Superior temporal gyrus (tissue), 1 donor: ENCODE results near the gene CDK14.
"Not testable (repeated sequence)": the region's sequence is repeated elsewhere in the genome, so short reads cannot be mapped to it uniquely, and the experiment has no call there.

Experiments used
- DNase-seq: peaks from one replicate; pipeline ENCODE4 v3.0.0-alpha.2; 2016; ENCODE audit errors: extremely low spot score

CDK14 gene

DNA sequence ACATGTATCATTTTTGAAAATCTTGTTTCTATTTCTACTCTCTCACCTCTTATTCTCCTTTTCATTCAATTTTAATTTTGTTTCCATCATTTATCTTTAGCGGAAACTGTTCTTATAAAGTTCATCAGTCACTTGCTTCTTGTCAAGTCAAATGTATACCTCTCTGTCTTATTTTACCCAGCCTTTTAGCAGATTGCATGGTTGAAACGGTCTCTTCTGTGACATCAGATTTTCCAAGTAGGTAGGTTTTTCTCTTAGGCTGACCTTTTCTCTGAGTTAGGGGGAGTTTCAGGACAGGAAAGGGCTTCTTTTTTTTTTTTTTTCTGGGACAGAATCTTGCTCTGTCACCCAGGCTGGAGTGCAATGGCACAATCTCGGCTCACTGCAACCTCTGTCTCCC, 195.5 kb downstream of the CDK14 start:
- DNase-seq, result no peak

DNA sequence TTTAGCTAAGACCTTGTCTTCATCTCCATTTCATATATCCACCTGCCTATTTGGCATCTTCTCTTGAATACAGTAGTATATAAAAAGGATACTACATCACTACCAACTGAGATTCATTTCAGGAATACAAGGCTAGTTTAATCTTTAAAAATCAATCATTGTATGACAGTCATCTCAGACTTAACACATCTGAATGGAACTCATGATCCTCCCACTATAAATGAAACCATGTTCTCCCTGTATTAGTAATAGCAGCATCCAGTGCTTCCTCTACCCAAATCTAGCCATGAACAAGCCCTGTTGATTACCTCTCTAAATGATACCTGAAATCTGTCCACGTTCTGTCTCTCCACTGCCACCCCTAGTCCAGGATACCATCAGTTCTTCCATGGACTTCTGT, 196.2 kb downstream of the CDK14 start:
- no peak for DNase-seq

DNA sequence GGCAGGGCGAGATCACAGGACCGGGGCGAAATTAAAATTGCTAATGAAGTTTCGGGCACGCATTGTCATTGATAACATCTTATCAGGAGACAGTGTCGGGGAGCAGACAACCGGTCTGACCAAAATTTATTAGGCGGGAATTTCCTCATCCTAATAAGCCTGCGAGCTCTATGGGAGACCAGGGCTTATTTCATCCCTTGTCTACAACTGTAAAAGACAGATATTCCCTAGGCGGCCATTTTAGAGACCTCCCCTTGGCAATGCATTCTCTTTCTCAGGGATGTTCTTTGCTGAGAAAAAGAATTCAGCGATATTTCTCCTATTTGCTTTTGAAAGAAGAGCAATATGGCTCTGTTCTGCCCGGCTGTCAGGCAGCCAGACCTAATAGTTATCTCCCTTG, 198.1 kb downstream of the CDK14 start:
- not testable (repeated sequence) for DNase-seq

DNA sequence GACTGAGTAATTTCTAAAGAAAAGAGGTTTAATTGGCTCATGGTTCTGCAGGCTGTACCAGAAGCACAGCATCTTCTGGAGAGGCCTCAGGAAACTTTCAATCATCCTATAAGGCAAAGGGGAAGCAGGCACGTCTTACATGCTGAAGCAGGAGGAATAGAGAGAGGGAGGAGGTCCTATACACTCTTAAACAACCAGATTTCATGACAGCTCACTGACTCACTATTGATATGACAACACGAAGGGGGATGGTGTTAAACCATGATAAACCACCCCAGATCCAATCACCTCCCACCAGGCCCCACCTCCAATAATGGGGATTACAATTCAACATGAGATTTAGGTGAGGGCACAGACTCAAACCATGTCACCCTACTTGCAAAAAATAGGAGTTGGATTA, 201.5 kb downstream of the CDK14 start:
- DNase-seq, result no peak

DNA sequence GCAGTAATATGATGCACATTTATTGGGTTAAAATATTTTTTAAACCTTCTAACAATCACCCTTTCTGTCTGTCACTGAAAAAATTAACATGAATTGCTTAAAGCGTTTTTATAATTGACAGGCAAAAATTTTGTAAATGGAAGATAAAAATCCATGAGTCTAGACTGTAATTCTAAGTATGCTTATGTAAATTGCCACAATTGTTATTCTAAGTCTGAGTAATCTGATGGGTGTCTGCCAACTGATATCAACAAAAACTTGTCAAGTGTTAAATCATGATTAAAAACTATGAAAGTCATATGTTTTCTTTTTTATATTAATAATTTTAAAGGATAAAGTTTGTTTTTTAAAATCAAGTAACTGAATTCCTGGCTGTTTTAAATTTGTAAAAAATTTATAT, 208.2 kb downstream of the CDK14 start:
- no peak for DNase-seq

DNA sequence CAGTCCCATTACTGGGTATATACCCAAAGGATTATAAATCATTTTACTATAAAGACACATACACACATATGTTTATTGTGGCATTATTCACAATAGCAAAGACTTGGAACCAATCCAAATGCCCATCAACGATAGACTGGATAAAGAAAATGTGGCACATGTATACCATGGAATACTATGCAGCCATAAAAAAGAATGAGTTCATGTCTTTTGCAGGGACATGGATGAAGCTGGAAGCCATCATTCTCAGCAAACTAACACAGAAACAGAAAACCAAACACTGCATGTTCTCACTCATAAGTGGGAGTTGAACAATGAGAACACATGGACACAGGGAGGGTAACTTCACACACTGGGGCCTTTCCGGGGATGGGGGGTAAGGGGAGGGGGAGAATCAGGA, 219.4 kb downstream of the CDK14 start:
- DNase-seq, result not testable (repeated sequence)

DNA sequence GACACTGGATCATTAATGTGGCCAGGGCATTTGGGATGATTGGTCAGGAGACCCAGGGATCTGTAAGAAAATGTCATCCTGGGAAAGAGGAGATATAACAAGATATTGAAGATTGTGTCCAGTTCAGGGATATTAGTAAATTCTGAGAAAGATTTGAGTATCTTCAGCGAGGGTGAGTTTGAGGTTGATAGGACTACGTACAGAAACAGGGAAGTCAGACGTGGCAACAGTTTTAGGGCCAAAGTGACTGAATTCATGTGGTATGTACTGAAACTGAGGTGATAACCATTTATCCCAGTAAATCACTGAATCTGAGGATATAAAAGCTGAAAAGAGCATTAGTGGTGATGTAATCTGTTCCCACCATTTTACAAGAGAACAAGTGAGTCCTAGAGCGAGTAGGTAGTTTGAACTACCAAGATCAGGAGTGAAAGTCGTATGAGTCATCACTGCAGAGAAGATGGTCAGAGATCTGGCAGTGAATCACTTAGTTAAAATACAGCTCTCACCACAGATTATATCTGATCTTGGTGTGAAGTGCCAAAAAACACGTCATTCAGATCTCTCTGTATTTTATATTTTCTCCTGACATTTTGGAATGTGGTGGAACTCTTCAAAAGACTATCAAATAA, 220.5 kb downstream of the CDK14 start:
- DNase-seq, result peak; percentile 61

DNA sequence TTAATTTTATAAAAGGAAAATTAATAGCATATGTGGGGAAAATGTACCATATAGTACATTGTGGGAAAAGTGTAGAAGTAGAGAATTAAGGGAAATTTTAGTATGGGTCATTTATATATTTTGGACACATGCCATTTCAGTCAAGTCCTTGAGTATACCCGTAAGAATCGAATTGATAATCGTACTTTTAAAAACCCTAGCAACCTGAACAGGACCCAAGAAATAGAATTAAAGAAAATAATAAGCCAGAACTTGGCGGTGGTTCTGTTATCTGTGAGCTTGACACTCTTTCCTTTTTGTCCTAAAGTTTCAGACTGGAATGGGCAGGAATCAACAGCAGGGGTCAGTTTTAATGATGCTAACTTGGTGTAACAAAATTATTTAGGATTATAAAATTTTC, 221.0 kb downstream of the CDK14 start:
- DNase-seq, result no peak

DNA sequence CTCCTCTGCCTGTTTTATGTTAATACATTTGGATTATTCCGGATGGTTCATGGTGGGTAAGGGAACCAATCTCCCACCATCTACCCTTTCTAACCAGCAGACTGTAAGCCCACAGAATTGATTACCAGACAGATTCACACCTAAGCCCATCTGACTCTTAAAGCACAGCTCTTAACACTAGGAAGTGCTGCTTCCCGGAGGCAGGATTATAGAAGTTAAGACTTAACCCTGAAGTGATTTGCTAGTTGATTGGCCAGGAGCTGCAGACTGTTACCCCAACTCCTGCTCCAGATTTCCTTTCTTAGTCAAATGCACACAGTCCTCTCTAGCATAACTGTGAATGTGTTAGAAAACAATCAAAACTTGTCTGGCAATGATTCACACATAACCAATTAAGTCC, 221.7 kb downstream of the CDK14 start:
- DNase-seq, result no peak

DNA sequence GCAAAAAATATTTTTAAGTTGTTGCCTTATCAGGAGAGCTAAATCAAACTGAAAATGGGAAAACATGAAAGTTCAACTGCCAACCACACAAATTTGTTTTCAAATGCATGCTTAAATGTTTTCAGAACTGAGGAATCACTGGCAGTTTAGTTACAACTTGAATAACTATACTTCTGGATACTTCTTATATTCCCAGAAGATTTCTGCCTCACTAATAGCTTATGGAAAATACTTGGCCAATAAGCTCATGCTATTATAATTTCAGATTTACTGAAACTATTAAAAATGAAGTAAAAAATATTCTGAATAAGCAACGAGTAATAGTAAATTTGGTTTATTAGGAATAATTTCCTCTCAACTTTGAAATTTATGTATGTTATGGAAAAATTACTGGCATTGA, 222.2 kb downstream of the CDK14 start:
- no peak for DNase-seq

DNA sequence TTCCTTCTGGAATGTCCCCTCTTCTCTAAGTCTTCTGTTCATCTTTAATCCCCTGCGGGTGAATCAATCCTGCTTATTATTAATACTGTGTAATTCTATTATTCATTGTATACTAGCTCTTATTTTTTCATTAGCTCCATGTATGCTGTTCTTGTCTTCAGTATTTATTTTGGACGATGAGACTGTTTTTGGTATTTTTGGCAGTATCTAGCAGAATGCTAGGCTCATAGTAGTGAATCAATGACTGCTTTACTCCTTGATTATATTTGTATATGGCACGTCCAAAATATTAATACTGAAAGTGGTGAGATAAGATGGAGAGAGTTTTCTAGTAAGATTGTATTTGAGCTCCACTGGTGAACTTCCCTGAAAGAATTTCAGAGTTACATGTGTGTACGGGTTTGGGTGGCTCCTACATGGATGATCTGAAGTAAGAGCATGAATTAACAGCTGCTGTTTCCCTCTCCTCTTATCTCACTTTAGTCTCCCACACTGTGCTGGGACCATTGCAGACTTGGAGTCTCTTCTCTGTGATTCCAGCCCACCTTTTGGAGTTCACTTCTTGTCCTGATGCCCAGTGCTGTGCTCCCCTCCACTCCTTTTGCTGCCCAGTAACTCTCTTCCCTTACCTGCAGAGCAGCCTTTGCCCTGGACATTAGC, 226.0 kb downstream of the CDK14 start:
- no peak for DNase-seq

DNA sequence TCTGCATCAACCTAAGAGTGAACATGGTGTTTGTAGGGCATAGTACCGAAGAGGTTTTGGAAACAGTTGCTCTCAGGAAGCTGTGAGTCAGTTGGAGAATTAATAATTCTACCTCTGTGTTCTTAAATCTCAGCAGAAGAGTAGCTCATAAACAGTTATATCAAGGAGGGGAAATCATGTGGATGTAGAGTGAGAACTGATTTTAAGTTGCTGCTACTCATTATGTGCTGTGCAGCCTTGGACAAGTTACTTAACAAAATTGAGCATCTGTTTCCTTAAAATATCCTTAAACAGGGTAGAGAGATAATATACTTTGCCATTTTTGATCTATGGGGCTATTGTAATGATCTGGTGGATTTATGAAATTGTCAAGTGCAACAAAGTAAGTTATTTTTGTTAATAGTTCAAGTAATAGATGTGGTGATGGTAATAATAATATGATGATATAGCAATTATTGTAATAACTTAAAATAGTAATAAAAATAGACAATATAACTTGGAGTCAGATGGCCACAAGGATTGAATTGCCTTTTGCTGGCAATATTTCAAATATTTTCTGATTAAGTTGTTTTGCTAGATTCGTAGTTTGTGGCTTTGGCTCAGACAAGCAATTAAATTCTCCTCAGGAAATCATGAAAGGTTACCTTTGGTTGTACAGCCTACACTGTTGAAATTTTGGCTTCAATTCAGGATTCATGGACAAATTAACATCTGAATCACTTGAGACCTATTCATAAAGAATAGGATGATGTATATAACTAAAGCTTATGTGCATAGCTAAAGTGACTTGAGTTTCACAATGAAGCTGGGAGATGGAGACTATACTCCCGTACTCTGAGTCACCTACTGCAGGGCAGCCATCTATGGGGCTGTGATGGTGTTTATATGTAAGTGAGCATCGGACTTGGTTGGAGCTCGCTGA, 228.5 kb downstream of the CDK14 start:
- no peak for DNase-seq

DNA sequence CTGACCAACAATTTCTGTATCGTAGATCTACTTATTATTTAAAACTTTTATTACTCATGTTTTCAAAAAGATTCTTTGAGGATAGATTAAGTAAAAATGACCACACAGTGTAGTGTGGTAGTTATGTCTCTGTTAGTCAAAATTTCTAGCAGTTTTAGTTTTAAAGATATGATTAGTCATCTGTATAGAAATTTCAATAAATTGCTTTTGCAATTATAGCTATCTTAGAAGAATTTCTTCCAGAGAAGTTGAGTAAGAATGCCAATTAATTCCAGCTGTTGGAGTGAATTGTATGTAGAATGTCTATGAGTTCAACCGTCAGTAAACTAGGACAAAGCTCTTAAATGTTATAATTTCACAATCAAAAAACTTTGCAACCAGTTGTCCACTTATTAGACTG, 229.7 kb downstream of the CDK14 start:
- no peak for DNase-seq

DNA sequence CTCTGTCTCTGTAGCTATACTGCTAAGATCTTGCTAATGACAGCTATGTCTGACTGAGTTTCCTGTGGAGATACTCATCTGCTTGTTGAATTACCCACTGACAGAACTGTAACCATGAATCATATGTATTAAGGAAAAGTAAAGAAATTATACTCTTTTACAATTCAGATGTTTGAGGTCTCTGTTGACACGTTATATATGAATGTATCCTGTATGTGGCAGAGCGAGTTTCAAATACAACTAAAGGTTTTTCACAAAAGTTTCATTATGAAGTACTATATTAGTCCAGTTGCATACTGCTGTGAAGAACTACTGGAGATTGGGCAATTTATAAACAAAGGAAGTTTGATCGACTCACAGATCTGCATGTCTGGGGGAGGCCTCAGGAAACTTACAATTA, 232.5 kb downstream of the CDK14 start:
- no peak for DNase-seq

DNA sequence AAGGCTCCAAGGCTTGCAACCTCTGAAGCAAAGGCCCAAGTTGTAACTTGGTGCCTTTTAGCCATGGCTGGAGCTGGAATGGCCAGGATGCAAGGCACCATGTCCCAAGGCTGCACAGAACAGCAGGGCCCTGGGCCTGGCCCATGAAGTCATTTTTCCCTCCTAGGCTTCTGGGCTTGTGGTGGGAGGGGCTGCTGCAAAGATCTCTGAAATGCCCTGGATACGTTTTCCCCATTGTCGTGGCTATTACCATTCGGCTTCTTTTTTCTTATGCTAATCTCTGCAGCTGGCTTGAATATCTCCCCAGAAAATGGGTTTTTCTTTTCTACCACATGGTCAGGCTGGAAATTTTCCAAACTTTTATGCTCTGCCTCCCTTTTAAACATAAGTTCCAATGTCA, 234.2 kb downstream of the CDK14 start:
- DNase-seq, result no peak

DNA sequence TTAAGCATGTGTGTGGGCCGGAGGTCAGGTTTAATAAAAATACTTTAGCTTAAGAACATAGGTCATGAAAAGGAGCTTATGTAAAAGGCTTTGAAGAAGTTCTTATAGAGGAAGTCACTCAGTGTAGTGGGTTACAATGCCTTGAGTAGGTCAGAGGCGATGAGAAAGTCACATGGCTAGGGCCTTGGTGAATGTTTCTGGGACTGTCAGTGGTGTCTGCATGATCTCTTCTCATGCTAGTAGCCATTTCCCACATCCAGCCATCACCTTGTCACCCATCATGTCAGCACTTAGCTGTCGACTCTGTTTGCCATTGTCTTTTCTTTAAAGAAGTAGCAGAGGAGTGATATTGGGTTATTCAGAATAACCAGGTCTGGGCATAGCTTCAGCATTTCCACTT, 236.6 kb downstream of the CDK14 start:
- DNase-seq, result no peak

DNA sequence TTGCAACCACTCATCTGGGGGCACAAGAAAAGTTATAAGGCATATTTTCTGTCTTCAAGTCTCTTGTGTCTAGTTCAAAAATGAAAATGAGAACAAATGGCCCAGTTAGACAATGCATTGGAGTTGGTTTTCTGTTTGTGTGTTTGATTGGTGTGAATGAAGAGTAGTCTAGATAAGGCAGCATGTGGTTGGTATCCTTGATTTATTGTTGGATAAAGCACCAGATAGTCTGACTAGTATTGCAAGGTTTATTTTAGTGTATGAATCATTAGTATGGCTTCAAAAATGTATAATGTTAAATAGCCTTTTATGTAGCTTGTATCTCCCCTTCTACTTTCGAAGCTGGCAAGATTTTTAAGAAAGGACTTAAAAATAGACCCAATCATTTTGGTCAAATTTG, 237.3 kb downstream of the CDK14 start:
- no peak for DNase-seq

DNA sequence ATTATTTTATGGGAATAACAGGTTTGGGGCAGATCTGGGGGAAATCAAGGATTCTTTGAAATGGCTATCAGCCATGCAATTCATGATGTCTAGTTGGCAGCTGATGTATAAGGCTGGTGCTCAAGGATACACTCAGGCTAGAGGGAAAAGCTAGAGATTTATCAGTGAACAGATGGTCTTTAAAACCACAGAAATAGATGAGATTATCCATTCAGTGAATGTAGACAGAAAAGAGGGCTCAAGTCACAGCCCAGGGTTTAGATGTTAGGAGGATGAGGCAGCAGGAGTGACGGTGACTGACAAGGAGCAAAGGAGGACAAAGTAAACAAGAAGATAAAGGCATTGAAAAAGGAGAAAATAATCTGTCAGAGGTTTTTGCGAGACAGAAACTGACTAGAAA, 238.7 kb downstream of the CDK14 start:
- DNase-seq, result no peak

DNA sequence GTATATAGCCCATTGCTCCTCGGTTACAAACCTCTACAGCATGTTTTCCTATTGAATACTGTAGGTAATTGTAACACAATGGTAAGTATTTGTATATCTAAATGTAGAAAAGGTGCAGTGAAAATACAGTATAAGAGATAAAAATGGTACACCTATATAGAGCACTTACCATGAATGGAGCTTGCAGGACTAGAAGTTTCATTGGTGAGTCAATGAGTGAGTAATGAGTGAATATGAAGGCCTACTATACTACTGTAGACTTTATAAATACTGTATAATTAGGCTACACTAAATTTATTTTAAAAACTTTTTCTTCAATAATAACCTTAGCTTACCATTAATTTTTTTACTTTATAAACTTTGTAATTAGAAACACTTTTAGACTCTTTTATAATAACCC, 239.7 kb downstream of the CDK14 start:
- no peak for DNase-seq

DNA sequence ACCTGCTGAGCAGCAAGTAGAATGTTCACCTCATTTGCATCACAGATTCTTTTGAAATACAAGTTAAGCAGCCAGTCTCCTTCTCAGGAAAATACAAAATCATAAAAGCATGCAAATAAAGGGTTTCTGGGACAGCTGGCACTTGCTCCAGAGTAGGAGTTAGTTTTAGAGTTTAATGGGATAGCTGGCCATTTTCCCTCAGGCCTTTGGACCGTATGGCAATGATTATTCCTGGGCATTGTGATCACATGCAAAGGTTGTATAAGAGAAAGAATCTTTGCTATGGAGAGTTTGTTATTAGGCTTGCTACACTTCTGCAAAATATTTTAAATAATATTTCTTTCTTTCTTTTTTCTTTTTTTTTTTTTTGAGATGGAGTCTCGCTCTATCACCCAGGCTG, 240.8 kb downstream of the CDK14 start:
- no peak for DNase-seq

DNA sequence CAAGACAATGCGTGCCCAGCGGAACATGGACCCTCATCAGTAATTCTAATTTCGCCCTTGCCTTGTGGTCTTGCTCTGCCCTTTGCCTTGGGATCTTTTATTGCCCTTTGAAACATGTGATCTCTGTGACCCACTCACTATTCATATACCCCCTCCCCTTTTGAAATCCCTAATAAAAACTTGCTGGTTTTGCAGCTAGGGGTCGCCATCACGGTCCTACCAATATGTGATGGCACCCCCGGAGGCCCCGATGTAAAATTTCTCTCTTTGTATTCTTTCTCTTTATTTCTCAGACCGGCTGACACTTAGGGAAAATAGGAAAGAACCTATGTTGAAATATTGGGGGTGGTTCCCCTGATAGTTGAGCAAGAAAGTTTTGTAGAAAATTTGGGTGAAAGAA, 242.7 kb downstream of the CDK14 start:
- DNase-seq, result no peak

DNA sequence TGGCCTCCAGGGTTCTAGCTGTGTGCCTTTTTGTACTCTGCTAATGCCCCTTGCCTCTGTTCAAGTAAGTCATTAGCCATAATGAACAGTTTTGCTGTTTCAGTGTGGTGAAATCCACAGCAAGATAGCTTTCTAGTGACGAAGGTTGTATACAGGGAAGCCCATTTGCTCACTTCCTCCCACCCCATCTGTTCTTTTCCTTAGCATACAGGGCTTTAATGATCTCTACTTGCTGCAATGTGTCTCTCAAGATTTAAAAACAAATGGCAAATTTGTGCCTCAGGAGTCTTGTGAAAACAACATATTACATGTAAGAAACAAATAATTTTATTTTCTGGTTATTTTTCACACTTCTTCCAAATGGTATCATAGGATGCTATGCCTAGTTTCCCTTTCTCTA, 243.2 kb downstream of the CDK14 start:
- DNase-seq, result no peak

DNA sequence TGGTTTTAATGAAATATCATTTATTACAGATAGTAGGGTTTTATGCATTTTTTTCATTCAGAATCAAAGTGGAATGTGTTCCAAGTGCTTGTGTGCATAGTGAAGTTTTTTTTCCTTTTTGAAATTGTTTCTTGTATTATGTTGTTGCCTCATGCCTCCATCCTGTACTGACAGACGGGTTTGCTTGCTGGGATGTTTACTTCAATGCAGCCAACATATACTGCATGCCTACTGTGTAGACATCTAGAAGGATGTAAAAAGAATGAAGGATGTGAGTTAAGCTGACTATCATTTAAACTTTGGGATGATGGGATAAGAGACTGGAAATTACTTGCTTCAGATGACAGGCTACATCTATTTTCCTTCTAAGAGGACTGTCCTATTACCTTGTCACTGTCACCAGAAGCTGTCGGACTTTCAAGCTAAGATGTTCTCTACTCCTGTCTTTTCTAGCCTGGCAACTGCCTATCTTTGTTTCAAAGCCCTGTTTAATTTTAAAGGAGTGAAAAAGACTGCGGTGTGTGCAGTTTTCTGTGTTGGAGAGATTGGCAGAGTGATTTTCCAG, 243.7 kb downstream of the CDK14 start:
- no peak for DNase-seq
